ENCODE results near the gene FOXI3.

GRCh38 chr2:88416016-88416663, 36.4 kb downstream of the FOXI3 start:
- TF ChIP-seq POLR2A (IDR thresholded peaks at IDR 0.05; ENCODE audit: low read depth, low read length) (no peak), POLR2AphosphoS5 (IDR thresholded peaks at IDR 0.05; ENCODE audit: low read depth, low read length) (no peak)

Measured in GM12892 (cell line).